K562 (cell line): ENCODE measurements around the gene RFX7.

Experiments
- CTCF ChIP-seq, 3 experiments: IDR thresholded peaks in 2 of 3; conservative IDR thresholded peaks in 1 of 3; 2 replicates each; pipeline ENCODE4 v1.5.1; 2011 to 2012; ENCODE audit warnings: low read length in 3 of 3, mild to moderate bottlenecking in 3 of 3, control low read depth in 2 of 3, improper control_type of control experiment in 1 of 3, inconsistent platforms in 1 of 3, low read depth in 1 of 3, mixed read lengths in 1 of 3, moderate library complexity in 1 of 3; ENCODE audit not compliant: insufficient read depth in 2 of 3
- JUN ChIP-seq, 2 experiments: sonication (generic) in 1 of 2; formaldehyde crosslinking in 1 of 2; IDR thresholded peaks; 2 replicates each; pipeline versions ENCODE4 v1.6.1 to v1.8.0; 2012 to 2022; ENCODE audit warnings: borderline replicate concordance in 2 of 2, mild to moderate bottlenecking in 2 of 2, improper control_type of control experiment in 1 of 2, low read depth in 1 of 2, low read length in 1 of 2, missing genetic modification reagents in 1 of 2

DNA sequence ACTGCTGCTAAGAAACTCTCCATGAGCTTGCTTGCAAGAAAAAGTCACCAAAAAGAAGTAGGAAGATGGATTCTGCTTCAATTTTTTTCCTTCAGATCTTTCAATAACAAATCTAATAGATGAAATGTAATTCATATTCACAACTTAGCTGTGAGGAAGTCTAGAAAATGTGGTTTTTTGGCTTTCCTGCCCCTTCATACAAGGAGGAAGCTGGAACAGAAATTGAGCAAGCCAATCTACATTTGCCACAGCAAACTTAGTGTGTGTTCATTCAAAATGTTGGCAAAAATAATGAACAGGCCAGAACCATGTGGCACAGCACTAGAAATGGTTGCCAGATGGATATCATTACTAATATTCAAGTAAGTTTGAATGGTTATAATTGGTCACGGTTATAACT lies 157.1 kb downstream of the RFX7 start:
- no peak for TF ChIP-seq CTCF (IDR thresholded peaks at IDR 0.05 in 2 of 3, conservative IDR thresholded peaks at IDR 0.05 in 1 of 3; ENCODE audit: insufficient read depth in 2 of 3, low read depth in 1 of 3, low read length in 3 of 3)
- TF ChIP-seq JUN (IDR thresholded peaks at IDR 0.05; ENCODE audit: borderline replicate concordance, low read depth, low read length), result no peak
- TF ChIP-seq JUN (CRISPR knock-in tag; IDR thresholded peaks at IDR 0.05; ENCODE audit: borderline replicate concordance), result no peak
